Adipose tissue (tissue), 3 donors: ENCODE data around the gene SHLD1. TPM values are rescaled to one million over a fixed set of nuclear protein-coding genes. Genes with fewer than 3 reads are reported as not detected.
"Not testable (repeated sequence)": the region's sequence is repeated elsewhere in the genome, so short reads cannot be mapped to it uniquely, and the experiment has no call there.

Source experiments
- H3K27ac ChIP-seq: one replicate; pipeline ENCODE4 v1.5.1; 2013; ENCODE audit warnings: low read depth, low read length
- WGBS, 3 donors: extraction: QIAGEN DNeasy Blood & Tissue Kit; methylation state at CpG; one replicate each; pipeline ENCODE4 v1.1.7; 2013; 5-methylcytosine and 5-hydroxymethylcytosine counted together
- polyA plus RNA-seq, 3 donors: library from polyadenylated mRNA; stranded (reverse); fragments of 200-250 nt; gene quantifications; one replicate each; pipeline ENCODE4 v1.2.3, GENCODE V29; 2013
- donor health status: healthy with polysubstance abuse.
- donor health status: Bipolar disorder and iron deficiency.
- donor health status: healthy.

SHLD1 gene
- polyA plus RNA-seq, 3 donors, result 3.6 to 4.6 (median 4.1) TPM

GRCh38 chr20:5772704-5773103, 22.5 kb downstream of the SHLD1 start:
- 91 to 94% (median 91%) methylated on average over 5 of the region's 5 CpGs for WGBS, 3 donors
- H3K27ac ChIP-seq, result no peak overlapping the region

- H3K27ac ChIP-seq, result no peak overlapping the region
- WGBS, 3 donors, result 92 to 97% (median 95%) methylated on average over 8 of the region's 8 CpGs
Measured at GRCh38 chr20:5773589-5773988, 23.4 kb downstream of the SHLD1 start.

DNA sequence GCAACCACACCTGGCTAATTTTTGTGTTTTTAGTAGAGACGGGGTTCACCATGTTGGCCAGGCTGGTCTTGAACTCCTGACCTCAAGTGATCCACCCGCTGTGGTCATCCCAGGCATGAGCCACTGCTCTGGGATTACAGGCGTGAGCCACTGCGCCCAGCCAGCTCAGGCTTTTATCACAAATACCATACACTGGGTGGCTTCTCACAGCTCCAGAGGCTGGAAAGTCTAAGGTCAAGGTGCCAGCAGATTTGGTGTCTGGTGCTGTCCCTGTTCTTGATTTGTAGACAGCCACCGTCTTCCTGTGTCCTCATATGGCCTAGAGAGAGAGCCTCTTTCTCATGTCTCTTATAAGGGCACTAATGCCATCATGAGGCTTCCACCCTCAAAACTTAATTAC, 25.9 kb downstream of the SHLD1 start:
- no peak overlapping the region for H3K27ac ChIP-seq
- WGBS, 3 donors, result 95 to 99% (median 95%) methylated on average over 5 of the region's 5 CpGs

- WGBS, 3 donors, result 83 to 97% (median 97%) methylated on average over 3 of the region's 3 CpGs
- no peak overlapping the region for H3K27ac ChIP-seq
Measured at GRCh38 chr20:5779071-5779900, 29.1 kb downstream of the SHLD1 start.

DNA sequence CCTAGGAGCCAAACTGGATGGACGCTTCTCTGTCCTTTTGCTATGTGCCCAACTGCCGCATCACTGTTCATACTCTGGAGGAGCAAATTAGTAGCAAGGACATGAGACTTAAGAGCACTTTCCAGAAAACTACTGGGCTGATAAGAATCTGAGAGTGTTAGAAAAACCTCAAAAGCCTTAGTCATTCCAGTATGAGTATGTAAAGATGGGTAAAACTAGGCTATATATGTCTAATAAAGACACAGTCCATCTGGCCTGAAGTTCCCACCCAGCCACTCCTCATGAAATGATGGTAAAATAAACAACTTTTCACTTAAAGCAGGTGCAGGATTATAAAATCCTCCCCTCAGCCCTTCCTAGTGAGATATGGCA, 30.6 kb downstream of the SHLD1 start:
- WGBS, 3 donors, result 94 to 98% (median 98%) methylated on average over 2 of the region's 2 CpGs
- H3K27ac ChIP-seq, result no peak overlapping the region

GRCh38 chr20:5781367-5781766, 31.2 kb downstream of the SHLD1 start:
- not testable (repeated sequence) for H3K27ac ChIP-seq
- 63 to 92% (median 81%) methylated on average over 8 of the region's 8 CpGs for WGBS, 3 donors

- no peak overlapping the region for H3K27ac ChIP-seq
- 14 to 70% (median 63%) methylated on average over 11 of the region's 11 CpGs for WGBS, 3 donors
Measured at GRCh38 chr20:5781798-5782750, 31.9 kb downstream of the SHLD1 start.

DNA sequence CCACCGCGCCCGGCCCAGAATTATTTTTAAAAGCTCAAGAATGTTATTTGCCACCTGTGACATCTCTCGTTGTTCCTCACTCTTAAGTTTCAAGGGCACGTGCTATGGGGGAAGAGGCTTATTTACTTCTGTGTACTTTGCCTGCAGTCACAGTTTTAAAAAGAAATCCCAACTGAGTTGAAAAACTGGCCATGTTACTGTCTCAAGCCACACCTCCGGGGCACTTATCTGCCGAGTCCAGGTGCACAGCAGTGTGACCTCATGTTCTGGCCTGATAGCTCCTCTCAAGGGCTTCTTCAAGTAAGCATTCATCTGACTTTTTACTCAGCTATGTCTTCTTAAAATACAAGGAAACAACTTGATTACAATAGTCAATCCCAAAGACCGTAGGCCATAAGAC, 34.5 kb downstream of the SHLD1 start:
- no peak overlapping the region for H3K27ac ChIP-seq
- WGBS, 3 donors, result 33 to 94% (median 93%) methylated on average over 8 of the region's 8 CpGs

DNA sequence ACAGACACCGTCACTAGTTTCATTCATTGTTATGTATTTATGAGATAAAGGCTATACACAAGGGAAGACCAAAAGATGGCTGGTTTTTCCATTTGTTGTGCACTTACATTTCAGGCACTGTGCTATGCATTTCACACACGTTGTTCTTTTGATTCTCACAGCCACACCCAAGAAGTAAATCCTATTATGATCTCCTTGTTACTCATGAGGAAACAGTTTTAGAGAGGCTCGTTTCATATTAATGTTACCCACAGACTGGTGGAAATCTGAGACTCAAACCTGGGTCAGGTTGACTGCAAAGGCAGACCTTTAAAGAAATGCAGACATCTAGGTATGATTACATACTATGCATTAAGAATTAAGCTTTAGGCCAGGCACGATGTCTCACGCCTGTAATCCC, 34.9 kb downstream of the SHLD1 start:
- WGBS, 3 donors, result 77 to 89% (median 85%) methylated on average over 5 of the region's 5 CpGs
- H3K27ac ChIP-seq, result no peak overlapping the region

DNA sequence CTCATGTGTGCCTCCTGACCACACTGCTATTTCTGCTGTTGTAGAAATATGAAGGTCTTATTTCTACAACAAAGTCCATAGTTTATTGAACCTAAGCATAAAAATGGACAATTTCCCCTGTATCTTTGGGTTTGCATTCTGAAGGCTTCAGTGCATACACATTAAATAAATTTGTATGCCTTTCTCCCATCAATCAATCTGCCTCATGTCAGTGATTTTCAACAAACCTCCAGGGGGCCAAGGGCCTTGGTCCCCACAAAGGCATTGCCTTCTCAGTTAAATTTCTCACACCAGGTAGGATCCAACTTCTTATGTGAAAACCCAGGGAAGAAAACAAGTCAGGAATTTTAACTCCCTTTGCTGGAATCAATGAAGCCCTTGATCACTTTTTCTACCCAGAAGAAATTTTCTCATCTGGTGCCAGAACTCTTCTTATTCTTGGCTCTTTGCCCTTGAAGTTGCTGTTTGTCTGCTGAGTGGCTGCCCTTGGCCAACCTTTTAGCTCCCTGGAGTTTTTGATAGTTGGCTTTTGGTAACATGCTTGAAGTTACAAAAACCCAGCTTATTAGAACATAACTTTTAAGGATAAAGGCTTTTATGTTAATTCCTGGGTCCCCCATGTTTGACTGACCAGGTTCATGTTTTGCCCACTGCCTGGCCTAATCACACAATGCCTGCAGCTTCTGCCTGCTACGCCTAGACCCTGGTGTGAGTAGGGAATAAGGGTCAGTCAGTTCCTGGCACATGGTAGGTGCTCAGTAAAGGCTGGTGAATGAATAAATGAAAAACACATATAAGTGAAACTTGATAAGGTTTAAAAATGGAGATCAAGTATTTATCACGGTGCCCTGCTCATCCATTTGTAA, 37.0 kb downstream of the SHLD1 start:
- H3K27ac ChIP-seq, result peak overlapping the region; percentile 64
- 70 to 77% (median 76%) methylated on average over 2 of the region's 2 CpGs for WGBS, 3 donors

- no peak overlapping the region for H3K27ac ChIP-seq
Measured at GRCh38 chr20:5787796-5788165, 37.6 kb downstream of the SHLD1 start.

- WGBS, 3 donors, result 0 to 1% (median 1%) methylated on average over 3 of the region's 3 CpGs
- H3K27ac ChIP-seq, result no peak overlapping the region
Measured at GRCh38 chr20:5788385-5788895, 38.2 kb downstream of the SHLD1 start.

DNA sequence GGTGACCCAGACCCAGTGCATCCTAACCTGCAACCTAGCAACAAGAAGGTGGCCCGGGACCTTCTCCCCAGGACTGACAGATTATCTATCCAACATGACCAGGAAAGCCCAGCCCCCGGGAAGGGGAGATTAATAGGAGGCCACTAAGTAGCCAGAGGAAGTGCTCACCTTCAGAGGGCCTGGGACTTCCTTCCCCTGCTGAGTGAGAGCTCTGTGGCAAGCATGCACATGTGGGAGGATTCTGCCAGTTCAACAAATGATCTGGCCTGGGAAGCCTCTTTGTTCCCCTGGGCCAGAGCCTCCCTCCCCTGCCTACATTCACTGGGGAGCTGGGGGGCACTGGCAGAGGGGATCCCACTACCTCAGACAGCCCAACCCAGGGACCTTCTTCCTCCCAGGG, 39.6 kb downstream of the SHLD1 start:
- WGBS, 3 donors, result 73 to 84% (median 80%) methylated on average over 2 of the region's 2 CpGs
- no peak overlapping the region for H3K27ac ChIP-seq

DNA sequence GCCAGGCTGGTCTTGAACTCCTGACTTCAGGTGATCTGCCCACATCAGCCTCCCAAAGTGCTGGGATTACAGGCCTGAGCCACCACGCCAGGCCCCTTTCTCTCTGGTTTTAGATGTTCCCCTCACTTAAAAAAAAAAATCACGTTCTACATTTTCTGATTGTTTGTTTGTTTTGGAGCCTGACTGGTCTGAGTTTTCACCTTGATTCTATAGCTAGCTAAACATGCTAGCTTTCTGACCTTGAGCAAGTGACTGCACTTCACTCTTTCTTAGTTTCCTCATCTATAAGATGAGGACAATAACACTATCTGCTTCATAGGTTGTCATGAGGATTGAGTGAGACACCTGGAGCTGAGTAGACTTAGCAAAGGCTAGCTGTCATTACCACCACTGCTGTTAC, 43.7 kb downstream of the SHLD1 start:
- no peak overlapping the region for H3K27ac ChIP-seq
- WGBS, 3 donors, result 46 to 87% (median 84%) methylated on average over 2 of the region's 2 CpGs

DNA sequence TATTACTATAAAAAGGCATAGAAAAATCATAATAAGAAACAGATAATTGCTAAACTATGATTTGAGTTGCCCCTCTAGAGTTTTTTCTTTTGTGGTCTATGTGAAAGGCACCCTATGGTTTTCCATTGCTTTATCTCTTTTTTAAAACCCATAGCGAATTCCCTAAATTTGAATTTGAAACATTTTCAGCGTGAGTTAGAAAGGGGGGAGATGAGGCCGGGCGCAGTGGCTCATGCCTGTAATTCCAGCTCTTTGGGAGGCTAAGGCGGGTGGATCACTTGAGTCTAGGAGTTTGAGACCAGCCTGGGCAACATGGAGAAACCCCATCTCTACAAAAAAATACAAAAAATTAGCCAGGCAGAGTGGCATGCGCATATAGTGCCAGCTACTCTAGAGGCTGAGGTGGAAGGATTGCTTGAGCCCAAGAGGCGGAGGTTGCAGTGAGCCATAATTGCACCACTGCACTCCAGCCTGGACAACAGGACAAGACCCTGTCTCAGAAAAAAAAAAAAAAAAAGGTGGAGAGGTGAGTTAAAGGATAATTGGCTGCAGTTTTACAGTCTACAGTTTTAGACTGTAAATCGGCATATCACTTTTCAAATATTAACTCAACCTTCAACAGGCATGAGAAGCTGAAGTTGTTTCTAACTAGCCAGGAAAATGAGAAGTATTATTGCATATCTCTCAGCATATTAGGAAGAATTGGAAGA, 46.3 kb downstream of the SHLD1 start:
- 64 to 96% (median 94%) methylated on average over 8 of the region's 8 CpGs for WGBS, 3 donors
- no peak overlapping the region for H3K27ac ChIP-seq

GRCh38 chr20:5797165-5797564, 47.0 kb downstream of the SHLD1 start:
- WGBS, 3 donors, result 48 to 96% (median 88%) methylated on average over 1 of the region's 1 CpG

GRCh38 chr20:5797843-5798462, 47.8 kb downstream of the SHLD1 start:
- WGBS, 3 donors, result 63 to 75% (median 72%) methylated on average over 7 of the region's 7 CpGs
- H3K27ac ChIP-seq, result no peak overlapping the region

More at GRCh38 chr20:5797165-5797564, 47.0 kb downstream of the SHLD1 start:
- H3K27ac ChIP-seq, result no peak overlapping the region
